GM23338 (cell line): Measurements from ENCODE around the gene AP2A2. TPM values are rescaled to one million over a fixed set of nuclear protein-coding genes. Genes with fewer than 3 reads are reported as not detected.

ENCODE experiments used
- ATAC-seq: fragments of 200-7000 bp; cut with Tn5 transposase; 3 replicates; pipeline ENCODE4 v1.9.1; 2020
- DNase-seq: peaks from one replicate; pipeline ENCODE4 v3.0.0-alpha.2; 2015; ENCODE audit warnings: low spot score
- H2AFZ ChIP-seq: fragments of 200-600 bp; sonication (generic); 2 replicates; pipeline ENCODE4 v1.8.0; 2016; ENCODE audit warnings: antibody characterized with exemption, mild to moderate bottlenecking, moderate library complexity
- H3F3A ChIP-seq: fragments of 200-600 bp; sonication (generic); replicated peaks from 2 replicates; pipeline ENCODE4 v1.8.0; 2017; ENCODE audit warnings: antibody characterized with exemption, mixed run types, low read depth
- H3K27ac ChIP-seq: fragments of 200-600 bp; sonication (generic); 2 replicates; pipeline ENCODE4 v1.6.1; 2016; ENCODE audit warnings: low read depth
- H3K27me3 ChIP-seq: fragments of 200-600 bp; sonication (generic); 2 replicates; pipeline ENCODE4 v1.8.0; 2016; ENCODE audit warnings: mild to moderate bottlenecking, mixed run types, moderate library complexity; ENCODE audit not compliant: insufficient read depth
- H3K36me3 ChIP-seq: fragments of 200-600 bp; sonication (generic); 2 replicates; pipeline ENCODE4 v1.8.0; 2016; ENCODE audit warnings: mild to moderate bottlenecking; ENCODE audit not compliant: insufficient read depth
- H3K4me1 ChIP-seq: fragments of 200-600 bp; sonication (generic); 2 replicates; pipeline ENCODE4 v1.8.0; 2016; ENCODE audit warnings: mild to moderate bottlenecking, moderate library complexity; ENCODE audit not compliant: insufficient read depth
- H3K4me2 ChIP-seq: fragments of 200-600 bp; sonication (generic); 2 replicates; pipeline ENCODE4 v1.7.1; 2017; ENCODE audit warnings: mixed run types
- H3K4me3 ChIP-seq: fragments of 200-600 bp; sonication (generic); 2 replicates; pipeline ENCODE4 v1.6.1; 2016; ENCODE audit warnings: mixed run types
- H3K79me2 ChIP-seq: fragments of 200-600 bp; sonication (generic); replicated peaks from 2 replicates; pipeline ENCODE4 v1.8.0; 2017; ENCODE audit warnings: mild to moderate bottlenecking; ENCODE audit not compliant: insufficient read depth
- H3K9me2 ChIP-seq: fragments of 200-600 bp; sonication (generic); 2 replicates; pipeline ENCODE4 v1.8.0; 2017; ENCODE audit not compliant: insufficient read depth
- H4K20me1 ChIP-seq: fragments of 200-600 bp; sonication (generic); replicated peaks from 2 replicates; pipeline ENCODE4 v1.8.0; 2017; ENCODE audit warnings: mild to moderate bottlenecking; ENCODE audit not compliant: insufficient read depth
- H3K27ac Mint-ChIP-seq: 2 replicates; pipeline ENCODE4 v1.8.0; 2020; ENCODE audit warnings: inconsistent platforms, mild to moderate bottlenecking, moderate library complexity, mixed read lengths
- H3K27me3 Mint-ChIP-seq: 3 replicates; pipeline ENCODE4 v1.8.0; 2022; ENCODE audit warnings: low read depth, mild to moderate bottlenecking, moderate library complexity, mixed read lengths, inconsistent platforms; ENCODE audit not compliant: insufficient read depth, poor library complexity
- H3K36me3 Mint-ChIP-seq: 3 replicates; pipeline ENCODE4 v1.8.0; 2021; ENCODE audit warnings: low read depth, mild to moderate bottlenecking, inconsistent platforms, moderate library complexity, mixed read lengths
- H3K4me1 Mint-ChIP-seq: 3 replicates; pipeline ENCODE4 v1.8.0; 2020; ENCODE audit warnings: mild to moderate bottlenecking, inconsistent platforms, mixed read lengths
- H3K4me3 Mint-ChIP-seq: 3 replicates; pipeline ENCODE4 v1.8.0; 2021; ENCODE audit warnings: moderate library complexity, mild to moderate bottlenecking, inconsistent platforms, mixed read lengths
- H3K9me3 Mint-ChIP-seq: 3 replicates; pipeline ENCODE4 v1.8.0; 2020; ENCODE audit warnings: moderate library complexity, mild to moderate bottlenecking, inconsistent platforms, mixed read lengths
- CREB1 ChIP-seq: fragments of 250-450 bp; sonication (Bioruptor Pico); IDR thresholded peaks from 2 replicates; pipeline ENCODE4 v1.5.0; 2020; ENCODE audit warnings: low read depth, mild to moderate bottlenecking, moderate library complexity
- CTCF ChIP-seq, 2 experiments: fragments of 200-600 bp in 1 of 2; sonication (generic) in 1 of 2; conservative IDR thresholded peaks; 2 replicates each; pipeline versions ENCODE4 v1.5.1 to v1.6.1; 2016 to 2017; ENCODE audit warnings: antibody characterized with exemption in 2 of 2, low read depth in 2 of 2, mild to moderate bottlenecking in 2 of 2, moderate library complexity in 1 of 2
- ETS1 ChIP-seq: IDR thresholded peaks from 2 replicates; pipeline ENCODE4 v1.6.1; 2016; ENCODE audit warnings: antibody characterized with exemption
- EZH2 ChIP-seq: fragments of 200-600 bp; sonication (generic); IDR thresholded peaks from one replicate; pipeline ENCODE4 v1.8.0; 2017; ENCODE audit warnings: antibody characterized with exemption, mild to moderate bottlenecking, low read depth; ENCODE audit not compliant: unreplicated experiment
- EZH2phosphoT487 ChIP-seq: fragments of 200-600 bp; sonication (generic); IDR thresholded peaks from one replicate; pipeline ENCODE4 v1.8.1; 2018; ENCODE audit warnings: antibody characterized with exemption; ENCODE audit not compliant: unreplicated experiment
- JUNB ChIP-seq: IDR thresholded peaks from one replicate; pipeline ENCODE4 v1.6.1; 2016; ENCODE audit warnings: antibody characterized with exemption; ENCODE audit not compliant: unreplicated experiment
- NANOG ChIP-seq: IDR thresholded peaks from 2 replicates; pipeline ENCODE4 v1.6.1; 2016; ENCODE audit warnings: antibody characterized with exemption, borderline replicate concordance
- POLR2AphosphoS5 ChIP-seq: IDR thresholded peaks from 2 replicates; pipeline ENCODE4 v1.6.1; 2016; ENCODE audit warnings: antibody characterized with exemption, low read depth
- REST ChIP-seq: IDR thresholded peaks from one replicate; pipeline ENCODE4 v1.6.1; 2018; ENCODE audit warnings: antibody characterized with exemption; ENCODE audit not compliant: unreplicated experiment
- STAT1 ChIP-seq: IDR thresholded peaks from one replicate; pipeline ENCODE4 v1.6.1; 2016; ENCODE audit warnings: antibody characterized with exemption; ENCODE audit not compliant: unreplicated experiment
- ZNF114 ChIP-seq: fragments of 250-450 bp; sonication (Bioruptor Pico); IDR thresholded peaks from 2 replicates; pipeline ENCODE4 v1.5.0; 2020; ENCODE audit warnings: mild to moderate bottlenecking, moderate library complexity
- ZNF331 ChIP-seq: fragments of 250-450 bp; sonication (Bioruptor Pico); IDR thresholded peaks from 2 replicates; pipeline ENCODE4 v1.5.0; 2020; ENCODE audit warnings: low read depth, mild to moderate bottlenecking, moderate library complexity
- ZNF462 ChIP-seq: fragments of 250-450 bp; sonication (Bioruptor Pico); IDR thresholded peaks from 2 replicates; pipeline ENCODE4 v1.5.0; 2020; ENCODE audit warnings: mild to moderate bottlenecking, moderate library complexity
- polyA plus RNA-seq: library from polyadenylated mRNA; unstranded; fragments of >200 nt; fragmentation: Nextera tagmentation; extraction: Ambion mirVana; gene quantifications from 2 replicates; pipeline ENCODE4 v1.2.1, GENCODE V29; 2016
- total RNA-seq: library from RNA; depleted of rRNA; stranded (reverse); fragments of >200 nt; shearing (Covaris generic); gene quantifications from 2 replicates; pipeline ENCODE4 v1.2.3, GENCODE V29; 2014

AP2A2 gene
- total and polyA plus RNA-seq, 2 experiments from 2014 or later: 23.7 to 47.5 TPM

- DNase-seq (no peak), ATAC-seq (no peak)
- no peak overlapping the region for H3K4me3 Mint-ChIP-seq
- H3K9me3 Mint-ChIP-seq: no peaks in the 10 kb centered on the region
- no peaks in the 10 kb centered on the region; the same call in 2 of the 3 replicates for H3K4me1 Mint-ChIP-seq
- no peak overlapping the region for H3K4me3 ChIP-seq
- no peaks in the 10 kb centered on the region; the same call in 2 of the 3 replicates for H3K36me3 Mint-ChIP-seq
- H3K9me2 ChIP-seq: no peaks in the 10 kb centered on the region
- no peak for TF ChIP-seq ZNF462
- no peak for TF ChIP-seq JUNB
- no peak for TF ChIP-seq ZNF114 (CRISPR knock-in tag)
- TF ChIP-seq CREB1: no peak
- no peak for TF ChIP-seq CTCF (conservative IDR thresholded peaks at IDR 0.05; ENCODE audit: low read depth in 2 of 2)
- TF ChIP-seq ZNF331 (CRISPR knock-in tag): no peak
- TF ChIP-seq REST: no peak
- no peak for TF ChIP-seq EZH2phosphoT487
- no peak for TF ChIP-seq ETS1
- no peak for TF ChIP-seq STAT1
- no peak for TF ChIP-seq EZH2
- TF ChIP-seq NANOG: no peak
- TF ChIP-seq POLR2AphosphoS5: no peak
- H3K27me3 ChIP-seq: no peaks in the 10 kb centered on the region
- H3F3A ChIP-seq: no peaks in the 10 kb centered on the region
- no peak overlapping the region for H3K27ac Mint-ChIP-seq
- no peaks in the 10 kb centered on the region for H3K36me3 ChIP-seq
- H3K27ac ChIP-seq: no peak overlapping the region
- H4K20me1 ChIP-seq: no peaks in the 10 kb centered on the region
- peaks cover 14% of the 10 kb centered on the region for H3K27me3 Mint-ChIP-seq
- no peaks in the 10 kb centered on the region for H3K79me2 ChIP-seq
- H3K4me1 ChIP-seq: no peaks in the 10 kb centered on the region
- no peak overlapping the region for H2AFZ ChIP-seq
- no peak overlapping the region for H3K4me2 ChIP-seq
Measured at GRCh38 chr11:1026163-1026450, 100.4 kb downstream of the AP2A2 start.
